SK-N-SH treated with all-trans-retinoic acid at 6 μM for 48 hours (cell line): ENCODE data around the gene JOSD2.

ENCODE experiments used
- ARNTL ChIP-seq: fragments of 450-650 bp; formaldehyde crosslinking; IDR thresholded peaks from 2 replicates; pipeline ENCODE4 v1.5.0; 2020; ENCODE audit warnings: low read depth, mild to moderate bottlenecking, moderate library complexity, borderline replicate concordance
- RARB ChIP-seq: fragments of 250-450 bp; sonication (Bioruptor Pico); IDR thresholded peaks from 2 replicates; pipeline ENCODE4 v1.8.0; 2021; ENCODE audit warnings: mild to moderate bottlenecking, moderate library complexity
- ZFP3 ChIP-seq: fragments of 250-450 bp; sonication (Bioruptor Pico); IDR thresholded peaks from 2 replicates; pipeline ENCODE4 v1.5.0; 2020; ENCODE audit warnings: mild to moderate bottlenecking, moderate library complexity
- ZNF70 ChIP-seq: fragments of 450-650 bp; formaldehyde crosslinking; IDR thresholded peaks from 2 replicates; pipeline ENCODE4 v1.5.0; 2020; ENCODE audit warnings: mild to moderate bottlenecking, moderate library complexity

GRCh38 chr19:50496189-50497021, 14.6 kb downstream of the JOSD2 start:
- TF ChIP-seq ZFP3 (CRISPR knock-in tag) = no peak
- TF ChIP-seq ARNTL (CRISPR knock-in tag) = no peak
- no peak for TF ChIP-seq RARB (CRISPR knock-in tag)
- no peak for TF ChIP-seq ZNF70 (CRISPR knock-in tag)
